ENCODE results near the gene ACR. TPM values are rescaled to one million over a fixed set of nuclear protein-coding genes. Genes with fewer than 3 reads are reported as not detected.

The ACR gene
- total RNA-seq, 4 donors from 2014 or later, result not detected

DNA sequence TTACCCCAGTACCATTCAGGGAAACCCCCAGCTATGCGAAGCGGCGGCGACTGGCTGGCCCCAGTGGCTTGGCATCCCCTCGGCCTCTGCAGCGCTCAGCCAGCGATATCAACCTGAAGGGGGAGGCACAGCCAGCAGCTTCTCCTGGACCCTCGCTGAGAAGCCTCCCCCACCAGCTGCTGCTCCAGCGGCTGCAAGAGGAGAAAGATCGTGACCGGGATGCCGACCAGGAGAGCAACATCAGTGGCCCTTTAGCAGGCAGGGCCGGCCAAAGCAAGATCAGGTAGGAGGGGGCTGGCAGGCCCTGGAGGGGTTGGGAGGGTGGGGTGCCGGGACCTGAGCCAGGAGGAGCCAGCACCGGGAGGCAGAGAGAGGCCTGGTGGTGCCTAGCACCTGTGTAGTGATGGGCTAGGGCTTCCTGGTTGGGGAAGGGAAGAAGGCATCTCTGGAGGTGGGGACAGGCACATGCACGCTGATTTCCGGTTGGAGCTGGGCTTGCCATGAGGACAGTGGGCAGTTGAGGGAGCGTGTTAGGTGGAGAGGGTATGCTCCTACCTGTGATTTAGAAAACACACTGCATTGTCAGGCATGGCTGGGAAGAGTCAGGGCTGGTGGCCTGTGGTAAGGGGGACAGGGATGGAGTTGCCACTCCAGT is 43.1 kb upstream of the ACR start:
- Histone ChIP-seq H3K9me3 (no peaks in the 10 kb centered on the region), H3K27me3 (peaks cover 4% of the 10 kb centered on the region), H3K36me3 (no peaks in the 10 kb centered on the region), H3K4me3 (no peak overlapping the region), H3K4me1 (peaks cover 32% of the 10 kb centered on the region), H3K27ac (no peak overlapping the region)
- 78% methylated on average over 14 of the region's 18 CpGs for WGBS
- DNase-seq (ENCODE audit: low spot score in 2 of 2), result peak; percentile 63 to 75
- TF ChIP-seq, protein P1, sequence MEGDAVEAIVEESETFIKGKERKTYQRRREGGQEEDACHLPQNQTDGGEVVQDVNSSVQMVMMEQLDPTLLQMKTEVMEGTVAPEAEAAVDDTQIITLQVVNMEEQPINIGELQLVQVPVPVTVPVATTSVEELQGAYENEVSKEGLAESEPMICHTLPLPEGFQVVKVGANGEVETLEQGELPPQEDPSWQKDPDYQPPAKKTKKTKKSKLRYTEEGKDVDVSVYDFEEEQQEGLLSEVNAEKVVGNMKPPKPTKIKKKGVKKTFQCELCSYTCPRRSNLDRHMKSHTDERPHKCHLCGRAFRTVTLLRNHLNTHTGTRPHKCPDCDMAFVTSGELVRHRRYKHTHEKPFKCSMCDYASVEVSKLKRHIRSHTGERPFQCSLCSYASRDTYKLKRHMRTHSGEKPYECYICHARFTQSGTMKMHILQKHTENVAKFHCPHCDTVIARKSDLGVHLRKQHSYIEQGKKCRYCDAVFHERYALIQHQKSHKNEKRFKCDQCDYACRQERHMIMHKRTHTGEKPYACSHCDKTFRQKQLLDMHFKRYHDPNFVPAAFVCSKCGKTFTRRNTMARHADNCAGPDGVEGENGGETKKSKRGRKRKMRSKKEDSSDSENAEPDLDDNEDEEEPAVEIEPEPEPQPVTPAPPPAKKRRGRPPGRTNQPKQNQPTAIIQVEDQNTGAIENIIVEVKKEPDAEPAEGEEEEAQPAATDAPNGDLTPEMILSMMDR (IDR thresholded peaks at IDR 0.05), result no peak
- no peak for TF ChIP-seq POLR2AphosphoS5 (IDR thresholded peaks at IDR 0.05)
- TF ChIP-seq POLR2A (IDR thresholded peaks at IDR 0.05), result no peak
- no peak for TF ChIP-seq EP300 (IDR thresholded peaks at IDR 0.05)

- Histone ChIP-seq H3K4me3 (no peak overlapping the region), H3K9me3 (no peaks in the 10 kb centered on the region), H3K4me1 (peaks cover 32% of the 10 kb centered on the region), H3K27ac (peak overlapping the region; percentile 78), H3K36me3 (no peaks in the 10 kb centered on the region), H3K27me3 (peaks cover 4% of the 10 kb centered on the region)
- WGBS, result 28% methylated on average over 4 of the region's 18 CpGs
- TF ChIP-seq POLR2AphosphoS5 (IDR thresholded peaks at IDR 0.05), result peak in 1 of 3 donors; percentile 13
- TF ChIP-seq, protein P1 (IDR thresholded peaks at IDR 0.05), result no peak
- peak; percentile 70 to 71 for DNase-seq (ENCODE audit: low spot score in 2 of 2)
Observed at GRCh38 chr22:50695421-50696250, 42.4 kb upstream of the ACR start.

GRCh38 chr22:50696251-50696798 is 41.7 kb upstream of the ACR start:
- Histone ChIP-seq H3K4me3 (peak overlapping the region; percentile 54), H3K27me3 (peaks cover 4% of the 10 kb centered on the region), H3K36me3 (no peaks in the 10 kb centered on the region), H3K27ac (peak overlapping the region; percentile 78), H3K4me1 (peaks cover 32% of the 10 kb centered on the region), H3K9me3 (no peaks in the 10 kb centered on the region)
- no peak for TF ChIP-seq POLR2A (IDR thresholded peaks at IDR 0.05)
- TF ChIP-seq, protein P1 (IDR thresholded peaks at IDR 0.05), result no peak
- no peak for TF ChIP-seq EP300 (IDR thresholded peaks at IDR 0.05)
- no peak for TF ChIP-seq POLR2AphosphoS5 (IDR thresholded peaks at IDR 0.05)
- WGBS, result 25% methylated on average over 17 of the region's 21 CpGs
- peak in 1 of 2 donors; percentile 76 for DNase-seq (ENCODE audit: low spot score in 2 of 2)

- Histone ChIP-seq H3K4me3 (peak overlapping the region; percentile 54), H3K4me1 (peaks cover 32% of the 10 kb centered on the region), H3K27me3 (peaks cover 4% of the 10 kb centered on the region), H3K36me3 (no peaks in the 10 kb centered on the region), H3K9me3 (no peaks in the 10 kb centered on the region), H3K27ac (peak overlapping the region; percentile 78)
- no peak for TF ChIP-seq POLR2A (IDR thresholded peaks at IDR 0.05)
- TF ChIP-seq, protein P1 (IDR thresholded peaks at IDR 0.05), result peak in 1 of 2 donors; percentile 32
- 17% methylated on average over 13 of the region's 58 CpGs for WGBS
- peak; percentile 66 to 76 for DNase-seq (ENCODE audit: low spot score in 2 of 2)
Observed at GRCh38 chr22:50696799-50697561, 41.0 kb upstream of the ACR start.
